Subcutaneous adipose tissue (tissue), 4 donors: Measurements from ENCODE around the gene MEGF10. TPM values are rescaled to one million over a fixed set of nuclear protein-coding genes. Genes with fewer than 3 reads are reported as not detected.

Source experiments
- small RNA-seq: library from RNA; depleted of rRNA; stranded (forward); fragments of <200 nt; gene quantifications from one replicate; pipeline ENCODE3, GENCODE V24; 2016
- total RNA-seq, 4 donors: library from RNA; depleted of rRNA; stranded (reverse); fragments of >200 nt; gene quantifications; one replicate each; pipeline ENCODE4 v1.1.0, GENCODE V29; 2016

Gene MEGF10
- total RNA-seq, 4 donors from 2014 or later, result 0.16 to 1.7 (median 0.78) TPM

Small RNA genes within 50 kb of the gene (small RNA-seq; reads per million reads assigned to genes)
- not detected for gene AC010424.1

Other genes with a start within 250 kb of the MEGF10 start
- 1 to 10 TPM; 2.1 to 4.7 (median 2.5) TPM for gene C5orf63, start 217.3 kb upstream of the MEGF10 start, total RNA-seq
- gene PRRC1, start 226.8 kb downstream of the MEGF10 start, total RNA-seq, result 10 to 100 TPM; 19.4 to 53.5 (median 43.8) TPM